Glomerular endothelial cell (primary cell): ENCODE data around the gene KIRREL3. TPM values are rescaled to one million over a fixed set of nuclear protein-coding genes. Genes with fewer than 3 reads are reported as not detected.

ENCODE experiments used
- DNase-seq: peaks from one replicate; pipeline ENCODE4 v3.0.0-alpha.2; 2011; ENCODE audit warnings: low read depth, low spot score; ENCODE audit errors: extremely low read depth
- total RNA-seq: library from RNA; depleted of rRNA; stranded (reverse); fragments of >200 nt; gene quantifications from 2 replicates; pipeline ENCODE4 v1.2.3, GENCODE V29; 2015

Gene KIRREL3
- total RNA-seq, 1 donor from 2014 or later: 0.93 TPM

DNA sequence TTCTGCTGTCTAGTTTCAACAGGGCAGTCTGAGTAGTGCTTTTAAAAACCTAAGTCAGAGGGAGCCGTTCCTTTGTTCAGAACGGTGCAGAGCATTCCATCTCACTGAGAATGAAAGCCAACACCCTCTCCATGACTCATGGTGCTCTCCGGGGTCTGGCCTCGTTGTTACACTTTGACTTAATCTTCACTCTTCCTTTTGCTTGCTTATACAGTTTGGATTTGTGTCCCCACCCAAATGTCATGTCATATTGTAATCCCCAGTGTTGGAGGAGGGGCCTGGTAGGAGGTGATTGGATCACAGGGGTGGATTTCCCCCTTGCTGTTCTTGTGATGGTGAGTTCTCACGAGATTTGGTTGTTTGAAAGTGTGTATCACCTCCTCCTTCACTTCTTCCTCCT, 352.8 kb downstream of the KIRREL3 start:
- DNase-seq: no peak

DNA sequence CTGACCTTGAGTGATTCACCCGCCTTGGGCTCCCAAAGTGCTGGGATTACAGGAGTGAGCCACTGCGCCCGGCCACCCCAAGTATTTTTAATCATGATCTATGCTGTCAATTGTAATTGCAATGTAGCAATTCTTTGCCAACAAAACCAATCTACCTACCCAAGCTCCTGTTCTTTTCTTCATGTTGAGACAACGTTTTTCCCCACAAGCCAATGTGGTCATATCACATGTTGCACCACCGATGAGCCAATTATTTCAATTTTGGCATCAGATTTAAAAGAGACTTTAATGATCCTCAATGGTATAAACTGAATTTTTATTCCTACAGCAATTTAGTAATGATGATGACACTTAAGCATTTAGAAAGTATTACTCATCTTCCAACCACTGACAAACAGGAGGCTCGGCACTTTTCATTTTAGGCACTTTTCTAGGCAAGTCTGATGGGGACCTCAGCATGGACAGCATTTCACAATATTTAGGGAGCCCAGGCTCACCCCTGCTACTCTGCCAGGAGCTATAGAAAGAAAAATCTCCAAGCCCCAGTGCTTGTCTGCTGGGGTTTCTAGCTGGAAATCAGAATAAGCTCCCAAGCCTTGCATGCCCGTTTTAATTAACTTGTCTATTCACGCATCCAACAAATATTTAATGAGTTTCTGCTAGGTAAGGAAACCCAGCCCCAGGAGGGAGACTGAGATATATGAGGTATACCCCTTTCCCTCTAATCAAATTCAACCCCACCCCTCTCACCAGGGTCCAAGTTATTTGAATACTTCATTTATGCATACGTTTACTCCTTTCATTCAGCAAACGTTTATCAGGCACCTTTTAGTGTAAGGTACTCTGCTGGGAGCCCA, 353.6 kb downstream of the KIRREL3 start:
- DNase-seq: no peak

DNA sequence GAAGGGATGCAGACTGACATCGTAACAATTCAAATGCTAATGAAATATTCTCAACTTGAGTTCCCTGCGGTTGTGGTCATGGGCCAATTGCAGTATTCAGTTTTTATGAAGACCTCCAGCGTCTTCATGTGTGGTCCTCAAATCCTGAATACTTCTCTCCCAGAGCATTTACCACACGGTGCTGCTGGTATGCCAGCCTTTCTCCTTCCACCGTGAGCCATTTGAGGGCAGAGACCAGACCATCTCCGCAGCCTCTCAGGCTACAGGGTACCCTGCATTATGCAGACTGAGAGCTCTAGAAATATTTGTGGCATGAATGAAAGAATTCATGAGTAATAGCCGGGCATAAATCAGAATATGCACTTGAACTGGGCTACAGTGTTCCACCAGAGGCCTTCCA, 355.4 kb downstream of the KIRREL3 start:
- DNase-seq: no peak

DNA sequence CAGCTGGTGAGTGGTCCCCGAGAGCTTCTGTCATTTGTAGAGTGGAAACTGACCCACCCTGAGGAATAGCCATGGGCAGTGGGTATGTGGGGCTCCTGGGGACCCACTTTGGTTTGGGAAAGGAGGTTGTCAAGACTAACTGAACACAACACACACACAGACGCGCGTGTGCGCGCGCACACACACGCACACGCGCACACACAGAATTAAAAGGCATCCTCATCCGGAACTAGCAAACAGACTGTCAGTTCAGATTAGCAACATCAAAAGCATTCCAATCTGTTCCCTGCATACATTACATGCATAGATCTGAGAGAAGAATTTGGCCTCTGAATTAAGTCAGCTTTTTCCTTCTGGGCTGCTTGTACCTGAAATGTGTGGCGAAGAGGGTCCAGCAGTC, 360.4 kb downstream of the KIRREL3 start:
- DNase-seq: no peak

DNA sequence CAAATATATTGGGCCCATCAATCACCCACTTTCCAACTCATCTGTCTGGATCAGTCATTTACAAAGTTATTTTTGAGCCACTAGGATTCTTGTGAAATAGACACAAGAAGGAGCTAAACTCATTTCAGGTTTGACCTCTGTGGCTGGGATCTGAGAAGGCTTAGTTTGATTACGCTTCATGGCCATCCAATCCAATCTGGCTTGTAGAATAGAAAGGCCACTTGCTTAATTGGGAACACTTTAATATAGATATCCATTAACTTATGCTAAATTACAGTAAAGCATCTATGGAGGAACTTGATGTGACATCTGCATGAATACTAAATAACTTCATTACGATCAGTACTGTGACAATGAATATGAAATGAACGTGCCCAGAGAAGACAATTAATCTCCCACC, 360.9 kb downstream of the KIRREL3 start:
- no peak for DNase-seq

DNA sequence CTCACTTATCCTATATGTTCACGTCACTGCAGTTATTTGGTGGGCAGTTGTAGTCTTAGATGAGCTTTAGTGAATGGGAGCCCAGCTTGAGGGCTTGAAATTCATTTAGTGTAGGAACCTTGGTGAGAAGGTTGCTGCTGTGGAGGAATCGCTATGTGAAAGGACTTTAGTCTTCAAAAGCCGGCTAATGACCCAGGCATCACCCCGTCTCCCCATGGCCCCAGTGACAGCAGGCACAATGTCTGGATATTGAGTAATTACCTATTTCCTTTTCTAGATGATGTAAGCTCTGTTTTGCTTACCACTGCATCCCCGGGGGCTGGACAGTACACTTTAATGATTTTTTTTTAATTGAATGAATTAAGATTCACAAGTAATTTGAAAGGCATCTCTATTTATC, 361.9 kb downstream of the KIRREL3 start:
- no peak for DNase-seq

DNA sequence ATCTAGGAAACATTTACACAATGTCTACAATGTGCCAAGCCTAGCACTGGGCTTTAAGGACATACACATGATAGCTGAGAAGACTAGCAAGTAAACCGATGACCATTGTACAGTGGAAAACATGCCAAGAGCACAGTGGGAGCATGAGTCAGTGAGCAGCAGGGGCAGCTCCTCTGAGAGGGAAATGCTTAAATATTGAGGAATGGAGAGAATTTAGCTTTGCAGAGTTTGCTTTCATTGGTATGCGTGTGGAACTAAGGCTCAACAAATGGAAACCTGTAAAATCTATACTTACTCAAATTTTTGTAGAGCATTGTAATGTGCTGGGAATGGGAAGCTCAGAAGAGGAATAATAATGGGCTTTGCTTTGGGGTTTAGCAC, 362.8 kb downstream of the KIRREL3 start:
- no peak for DNase-seq

DNA sequence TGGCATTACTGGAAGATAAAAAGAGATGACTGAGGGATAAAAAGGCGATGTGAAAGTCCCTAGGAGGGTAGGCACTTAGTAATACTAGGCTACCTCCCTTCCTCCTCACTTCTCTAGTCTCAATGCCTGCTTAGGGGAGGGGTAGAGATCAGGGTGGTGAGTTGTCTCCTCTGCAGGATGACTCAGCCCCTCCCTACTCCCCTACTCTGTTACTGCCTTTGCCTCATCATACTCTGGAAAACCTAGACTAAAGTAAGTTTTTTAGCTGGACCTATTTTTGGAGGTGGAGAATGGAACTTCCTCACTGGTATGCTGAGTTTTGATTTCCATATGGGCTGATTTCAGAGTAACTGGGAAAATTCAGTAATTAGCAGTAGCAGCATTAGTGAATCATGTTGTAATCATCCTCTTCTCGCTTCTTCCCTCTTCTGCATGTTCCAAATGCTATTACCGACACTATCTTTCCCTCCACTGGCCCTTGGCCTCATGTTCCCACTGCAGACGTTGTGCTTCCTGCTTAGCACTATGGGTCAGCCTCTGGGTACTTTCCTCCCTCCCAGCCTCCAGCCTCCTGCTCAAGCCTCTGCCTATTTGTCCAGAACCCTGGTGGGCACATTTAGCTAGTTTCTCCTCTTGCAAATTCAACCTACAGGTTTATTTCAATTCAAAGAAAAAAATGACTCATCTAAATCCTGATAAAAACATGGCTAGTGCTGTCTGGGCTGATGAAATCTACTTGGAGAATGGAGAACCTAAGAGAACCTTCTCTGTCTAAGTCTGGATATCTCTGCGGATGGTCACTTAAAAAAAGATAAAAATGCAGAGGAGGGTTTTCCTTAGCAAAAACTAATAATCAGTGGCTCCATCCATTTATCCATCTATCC, 363.4 kb downstream of the KIRREL3 start:
- no peak for DNase-seq

DNA sequence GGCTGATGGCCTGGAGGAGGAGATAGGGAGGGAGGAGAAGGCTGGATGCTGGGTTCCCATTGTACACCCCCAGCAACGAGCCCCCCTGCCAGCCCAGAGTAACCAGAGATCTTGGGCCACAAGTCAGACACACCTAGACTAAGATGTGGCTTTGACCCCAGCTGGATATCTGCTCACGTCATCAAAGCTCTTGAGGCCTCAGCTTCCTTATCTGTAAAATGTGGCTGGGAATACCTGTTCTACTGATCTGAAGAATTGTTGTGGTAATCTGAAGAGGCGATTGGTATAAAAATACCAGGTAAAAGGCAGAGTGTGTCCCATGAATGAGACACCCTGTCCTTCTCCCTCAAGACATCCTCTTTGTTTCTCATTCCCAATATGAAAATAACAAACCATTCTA, 365.1 kb downstream of the KIRREL3 start:
- DNase-seq: no peak

DNA sequence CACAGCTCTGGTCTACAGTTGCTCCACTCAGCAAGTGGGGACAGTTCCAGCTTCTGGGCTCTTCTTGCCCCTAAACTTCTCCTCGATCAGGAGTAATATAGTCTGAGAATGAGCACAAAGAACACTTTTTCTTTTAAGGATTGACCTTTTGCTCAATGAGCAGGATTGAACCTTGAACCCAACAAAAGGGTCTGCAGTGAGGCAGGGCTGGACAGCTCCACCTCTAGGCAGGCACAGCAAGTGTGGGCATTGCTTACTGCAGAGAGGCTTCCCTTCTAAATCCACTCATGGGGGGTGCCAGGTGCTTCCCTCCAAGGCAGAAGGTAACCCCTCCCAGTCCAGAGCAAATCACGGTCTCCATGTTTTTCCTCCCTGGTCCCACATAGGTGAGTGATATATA, 365.6 kb downstream of the KIRREL3 start:
- DNase-seq: no peak

DNA sequence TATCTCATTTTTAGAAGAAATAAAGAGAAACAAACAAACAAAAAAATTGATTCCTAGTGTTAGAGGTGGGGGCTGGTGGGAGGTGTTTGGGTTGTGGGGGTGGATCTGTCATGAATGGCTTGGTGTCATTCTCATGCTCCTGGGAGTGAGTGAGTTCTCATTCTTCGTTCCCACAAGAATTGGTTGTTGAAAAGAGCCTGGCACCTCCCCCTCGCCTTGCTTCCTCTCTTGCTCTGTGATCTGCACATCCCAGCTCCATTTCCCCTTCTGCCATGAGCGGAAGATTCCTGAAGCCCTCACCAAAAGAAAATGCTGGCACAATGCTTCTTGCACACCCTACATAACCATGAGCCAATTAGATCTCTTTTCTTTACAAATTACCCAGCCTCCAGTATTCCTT, 367.2 kb downstream of the KIRREL3 start:
- DNase-seq: no peak

DNA sequence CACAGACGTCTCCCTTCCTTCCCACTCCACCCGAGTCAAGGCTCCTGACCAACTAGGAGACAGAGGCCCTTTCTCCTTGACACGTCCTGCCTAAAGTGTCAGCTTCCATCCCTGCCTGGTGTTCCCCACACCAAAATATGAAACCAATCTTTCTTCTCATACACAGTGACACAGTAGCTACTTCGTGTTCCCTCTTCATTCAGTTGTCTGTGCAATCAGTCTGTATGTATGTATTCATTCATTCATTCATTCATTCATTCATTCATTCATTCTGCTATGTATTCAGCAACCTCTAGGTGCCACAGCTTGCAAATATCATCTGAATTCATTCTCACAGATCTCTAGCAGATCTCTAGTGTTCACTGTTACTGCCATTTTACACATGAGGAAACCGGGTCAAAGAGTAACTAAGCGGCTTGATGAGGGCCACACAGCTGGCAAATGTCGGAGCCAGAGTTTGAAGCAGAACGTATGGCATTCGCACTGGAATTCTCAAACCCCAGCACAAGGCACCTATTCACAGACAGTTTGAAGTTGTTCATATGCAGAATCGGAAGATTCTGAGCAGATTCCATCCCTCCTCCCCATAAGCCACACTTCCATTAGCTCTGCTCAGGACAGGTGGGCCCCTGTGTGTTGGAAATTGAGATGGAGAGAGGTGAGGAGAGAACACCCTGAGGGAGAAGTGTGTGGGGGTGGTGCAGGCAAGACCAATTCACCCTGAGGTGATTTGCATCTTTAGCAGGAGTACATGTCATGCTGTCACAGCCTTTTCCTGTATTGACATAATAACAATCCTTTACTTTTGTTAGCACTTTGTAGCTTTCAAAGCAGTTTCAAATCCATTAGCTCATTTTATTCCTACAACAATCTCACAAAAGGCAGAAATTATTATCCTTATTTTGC, 369.4 kb downstream of the KIRREL3 start:
- DNase-seq: no peak

DNA sequence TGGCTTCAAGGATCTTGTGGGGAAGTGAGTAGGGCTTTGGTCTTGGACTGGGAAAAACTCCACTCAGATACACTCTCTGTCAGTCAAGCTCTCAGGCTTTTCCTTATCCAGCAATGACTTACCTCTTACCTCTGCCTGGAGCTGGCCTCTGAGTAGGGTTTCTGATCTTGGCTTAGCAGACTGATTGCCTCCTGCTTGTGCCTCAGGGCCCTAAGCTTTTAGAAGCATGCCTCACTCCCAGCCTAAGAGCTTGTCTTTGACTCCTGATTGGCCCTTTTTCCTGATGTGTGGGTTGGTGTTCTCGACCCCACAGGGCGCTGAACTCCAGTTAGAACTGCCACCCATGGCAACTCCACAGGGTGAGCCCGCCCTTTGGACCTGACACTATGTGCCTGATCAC, 370.1 kb downstream of the KIRREL3 start:
- no peak for DNase-seq

DNA sequence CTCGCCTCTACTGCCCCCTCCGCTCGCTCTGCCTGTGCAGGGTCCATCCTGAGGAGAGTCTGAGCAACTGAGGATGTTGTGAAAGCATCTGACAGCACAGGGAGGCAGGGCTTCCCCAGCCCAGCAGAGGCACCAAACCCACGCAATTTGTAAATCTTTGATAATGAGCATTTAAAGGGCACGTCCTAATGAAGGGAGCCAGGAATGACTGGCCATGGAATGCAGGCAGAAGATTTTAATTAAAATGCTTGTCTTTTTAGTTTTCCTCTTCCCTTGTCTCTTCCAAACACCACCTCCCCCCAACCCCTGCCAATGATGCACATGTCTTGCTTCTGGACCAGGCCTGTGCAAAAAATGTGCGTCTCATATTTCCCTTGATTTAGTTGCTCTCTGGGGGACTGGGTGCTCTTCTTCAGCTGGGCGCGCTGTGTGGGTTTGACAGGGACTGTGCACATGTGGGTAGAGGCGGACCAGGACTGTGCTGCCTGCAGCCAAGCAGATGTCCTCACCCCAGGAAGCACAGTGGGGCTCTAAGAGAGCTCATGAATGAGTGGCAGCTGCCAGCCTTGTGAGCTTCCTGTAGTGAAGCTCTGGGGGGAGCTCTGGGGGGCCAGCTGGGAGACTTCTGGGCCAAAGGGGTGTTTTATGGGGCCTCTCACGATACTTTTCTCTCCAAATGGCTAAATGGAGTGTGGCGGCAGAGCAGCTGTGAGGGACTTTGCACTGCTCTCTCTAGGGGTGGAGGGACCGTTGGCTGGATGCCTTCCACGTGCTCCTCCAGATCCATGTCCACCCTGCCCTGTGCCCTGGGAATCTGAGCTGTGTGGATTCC, 371.6 kb downstream of the KIRREL3 start:
- no peak for DNase-seq

DNA sequence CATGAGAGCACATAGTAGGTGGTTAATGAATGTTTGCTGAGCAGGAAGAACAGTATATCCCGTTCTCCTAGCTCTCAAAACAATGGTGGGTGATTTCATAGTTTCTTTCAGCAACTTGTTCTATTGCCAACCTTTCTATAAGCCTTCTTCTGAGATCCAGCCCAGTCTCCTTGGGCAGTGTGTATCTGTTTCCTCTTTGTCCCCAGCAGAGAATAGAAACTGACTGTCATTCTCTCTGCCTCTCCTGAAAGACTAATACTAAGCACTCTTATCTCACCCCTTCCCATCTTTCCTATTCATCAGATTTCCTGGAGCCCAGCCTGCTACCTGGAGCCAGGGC, 372.1 kb downstream of the KIRREL3 start:
- DNase-seq: no peak

DNA sequence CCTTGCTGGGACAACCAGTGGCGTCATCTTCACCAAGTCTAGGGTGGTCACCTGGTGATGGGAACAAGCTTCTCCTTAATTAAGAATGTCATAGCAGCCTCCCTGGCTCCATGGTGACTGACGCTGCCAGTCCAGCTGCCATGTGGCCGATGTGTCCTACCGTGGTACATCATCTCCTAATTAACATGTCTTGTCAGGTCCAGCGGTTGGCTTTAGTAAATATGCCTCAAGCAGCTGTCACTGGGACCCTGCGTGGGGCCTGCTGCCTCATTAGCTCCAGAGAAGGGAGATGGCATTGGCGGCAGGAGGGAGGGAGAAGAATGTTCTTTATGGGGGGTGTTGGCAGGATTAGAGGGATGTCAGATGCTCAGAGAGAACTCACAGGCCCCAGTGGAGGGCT, 373.1 kb downstream of the KIRREL3 start:
- no peak for DNase-seq

DNA sequence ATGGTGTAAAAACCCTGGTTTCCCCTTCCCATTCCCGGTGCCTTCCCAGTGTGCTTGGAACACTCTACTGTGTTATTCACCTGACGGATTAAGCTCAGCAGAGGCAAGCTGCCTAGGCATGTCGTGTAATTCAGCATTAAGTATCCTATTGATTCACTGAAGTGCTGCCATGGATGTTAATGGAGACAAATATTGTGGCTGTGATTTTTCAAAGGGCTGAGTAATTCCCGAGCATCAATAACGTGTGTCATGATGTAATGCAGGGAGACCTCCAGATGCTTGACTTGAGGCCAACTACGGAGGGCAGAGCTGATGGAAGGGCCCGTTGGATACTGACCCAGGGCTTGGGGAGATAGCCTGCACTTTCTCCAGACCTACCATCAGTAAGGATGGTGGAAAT, 376.1 kb downstream of the KIRREL3 start:
- DNase-seq: no peak

DNA sequence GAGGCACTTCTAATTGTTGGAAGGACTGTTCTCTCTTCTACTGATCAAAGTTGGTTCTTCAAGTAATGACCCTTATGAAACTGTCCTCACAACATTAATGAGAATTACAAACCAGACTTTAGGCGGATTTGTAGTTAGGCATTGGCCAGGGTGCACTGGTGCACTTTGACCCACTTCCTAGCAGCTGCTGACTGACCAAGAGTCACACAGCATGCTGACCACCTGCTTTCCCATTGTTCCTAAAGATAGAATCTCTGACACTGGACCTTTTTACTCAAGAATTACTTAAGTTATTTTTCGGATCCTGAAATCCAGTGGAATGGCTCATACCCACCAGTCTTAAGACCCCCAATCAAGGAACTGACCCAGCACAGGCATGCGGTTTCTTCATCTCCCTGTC, 381.1 kb downstream of the KIRREL3 start:
- DNase-seq: no peak

DNA sequence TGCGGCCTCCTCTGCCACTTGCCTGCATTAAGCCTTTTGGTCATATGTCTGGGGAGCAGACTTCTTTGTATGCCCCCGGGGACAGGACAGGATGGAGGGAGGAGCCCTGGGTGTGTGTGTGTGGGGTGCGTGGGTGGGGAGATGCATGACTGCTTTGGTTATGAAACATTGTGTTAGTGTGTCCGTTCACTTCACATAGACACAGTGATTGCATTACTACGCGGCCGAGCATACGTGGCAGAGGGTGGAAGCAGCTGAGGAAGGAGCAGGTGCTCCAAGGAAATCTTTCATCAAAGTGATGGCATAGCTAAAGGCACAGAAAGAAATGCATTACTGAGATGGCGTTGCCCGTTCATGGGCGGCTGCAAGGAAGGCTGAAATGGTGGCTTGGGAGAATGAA, 384.7 kb downstream of the KIRREL3 start:
- DNase-seq: no peak

DNA sequence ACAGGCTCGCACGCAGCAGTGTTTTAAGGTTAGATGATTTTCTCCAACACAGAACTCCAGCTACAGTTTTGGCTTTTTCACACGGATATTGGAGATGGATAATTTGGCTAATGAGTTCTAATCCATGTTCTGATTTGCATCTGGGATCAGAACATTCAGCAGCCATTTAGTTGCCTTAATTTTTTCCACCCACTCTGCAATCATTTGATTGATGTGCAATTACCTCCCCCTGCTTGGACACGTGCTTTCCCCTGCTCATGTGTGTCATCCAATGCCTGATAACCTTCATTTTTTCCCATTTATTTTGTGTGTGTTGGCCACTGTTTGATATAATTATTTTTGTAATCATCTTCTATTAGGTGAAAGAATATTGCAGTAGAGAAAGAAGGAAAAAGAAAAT, 387.3 kb downstream of the KIRREL3 start:
- DNase-seq: no peak
